ENCODE measurements around the gene PLEKHM1.
"Not testable (repeated sequence)": the region's sequence is repeated elsewhere in the genome, so short reads cannot be mapped to it uniquely, and the experiment has no call there.

Gene PLEKHM1

DNA sequence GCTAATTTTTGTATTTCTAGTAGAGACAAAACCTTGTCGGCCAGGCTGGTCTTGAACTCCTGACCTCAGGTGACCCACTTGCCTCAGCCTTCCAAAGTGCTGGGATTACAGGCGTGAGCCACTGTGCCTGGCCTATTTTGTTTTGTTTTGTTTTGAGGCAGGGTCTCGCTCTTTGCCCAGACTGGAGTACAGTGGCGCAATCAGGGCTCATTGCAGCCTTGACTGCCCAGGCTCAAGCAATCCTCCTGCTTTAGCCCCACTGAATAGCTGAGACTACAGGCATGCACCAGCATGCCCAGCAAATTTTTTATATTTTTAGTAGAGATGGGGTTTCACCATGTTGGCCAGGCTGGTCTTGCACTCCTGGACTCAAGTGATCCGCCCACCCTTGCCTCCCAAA lies 30.1 kb downstream of the PLEKHM1 start:
- DNase-seq, result not testable (repeated sequence)

DNA sequence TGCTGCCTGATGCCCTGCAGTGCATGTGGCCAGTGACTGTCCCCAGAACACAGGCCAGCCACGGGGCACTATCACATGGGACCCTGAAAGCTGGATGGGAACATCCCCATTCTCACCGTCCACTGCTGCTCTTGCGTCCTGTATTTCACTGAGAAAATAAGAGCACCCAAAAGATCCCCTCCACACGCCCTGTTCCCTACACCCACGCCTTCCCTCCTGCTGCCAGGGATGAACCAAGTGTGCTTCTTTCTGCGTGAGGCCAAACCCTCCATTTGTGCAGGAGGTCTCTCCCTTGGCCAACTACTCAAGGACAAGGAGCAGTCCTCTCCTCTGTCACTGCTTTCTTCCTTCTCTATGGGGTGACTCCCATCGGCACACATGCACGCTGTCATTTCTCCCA lies 36.2 kb downstream of the PLEKHM1 start:
- DNase-seq, result not testable (repeated sequence)

DNA sequence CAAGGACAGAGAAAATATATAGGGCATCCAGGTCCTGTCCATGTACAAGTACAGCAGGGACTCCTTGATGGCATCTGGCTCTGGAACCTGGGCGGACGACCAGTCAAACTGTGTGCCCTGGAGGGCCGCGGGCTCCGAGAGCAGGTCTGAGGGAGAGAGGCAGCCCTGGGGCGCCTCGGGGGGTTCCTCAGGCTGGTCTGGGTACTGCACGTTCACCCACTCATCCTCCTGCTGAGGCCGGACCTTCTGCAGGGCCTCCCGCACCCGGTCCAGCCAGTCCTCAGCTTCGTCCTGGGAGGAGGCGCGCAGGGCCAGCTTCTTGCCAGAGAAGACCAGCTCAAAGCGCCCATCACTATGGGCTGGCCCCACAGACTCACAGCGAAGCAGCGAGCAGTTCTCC lies 36.8 kb downstream of the PLEKHM1 start:
- DNase-seq, result not testable (repeated sequence)

DNA sequence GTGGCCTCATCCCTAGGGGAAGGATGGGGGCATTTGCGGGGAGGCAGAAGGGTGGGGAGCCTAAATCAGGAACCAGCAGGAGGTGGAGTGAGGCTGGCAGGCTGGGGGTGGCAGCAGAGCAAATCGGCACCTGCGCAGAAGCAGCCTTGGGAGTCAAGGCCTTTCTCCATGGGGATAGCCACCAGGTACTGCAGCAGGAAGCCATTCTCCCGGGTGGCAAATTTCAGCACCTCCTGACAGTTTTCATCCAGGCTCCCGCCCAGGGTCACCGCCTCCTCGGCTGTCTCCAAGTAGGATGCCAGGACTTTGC lies 37.3 kb downstream of the PLEKHM1 start:
- DNase-seq, result not testable (repeated sequence)

DNA sequence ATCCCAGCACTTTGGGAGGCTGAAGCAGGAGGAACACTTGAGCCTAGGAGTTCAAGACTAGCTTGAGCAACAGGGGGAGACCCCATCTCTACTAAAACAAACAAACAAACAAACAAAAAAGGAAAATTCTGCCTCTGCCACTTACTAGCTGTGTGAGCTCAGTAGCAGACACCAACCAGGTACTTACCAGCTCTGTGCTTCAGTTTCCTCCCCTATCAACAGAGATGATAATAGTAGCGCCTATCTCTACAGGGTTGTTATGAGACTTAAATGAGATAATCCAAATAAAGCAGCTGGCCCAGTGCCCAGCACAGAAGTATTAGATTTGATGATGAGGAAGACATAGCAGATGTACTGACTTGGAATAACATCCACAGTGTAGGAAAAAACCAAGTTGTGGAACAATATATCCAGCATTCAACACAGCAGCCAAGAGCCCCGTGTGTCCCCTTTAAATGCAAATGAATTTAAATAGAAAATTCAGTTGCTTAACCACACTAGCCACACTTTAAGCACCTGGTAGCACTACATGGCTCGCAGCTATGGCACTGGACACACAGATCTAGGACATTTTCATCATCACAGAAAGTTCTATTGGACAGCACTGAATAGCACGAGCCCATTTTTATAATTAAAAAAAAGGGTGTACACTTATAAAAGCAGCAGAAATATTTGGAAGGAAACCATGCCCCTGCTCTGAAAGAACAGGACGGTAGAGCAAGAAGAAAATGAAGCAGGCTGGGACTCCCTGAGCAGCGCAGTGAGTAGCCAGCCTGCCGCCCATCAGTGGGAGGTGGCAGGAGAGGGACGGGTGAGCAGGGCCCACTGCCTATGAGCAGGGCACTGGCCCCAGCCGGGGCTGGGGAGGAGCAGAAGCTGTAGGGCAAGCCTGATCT lies 37.9 kb downstream of the PLEKHM1 start:
- DNase-seq, result not testable (repeated sequence)

DNA sequence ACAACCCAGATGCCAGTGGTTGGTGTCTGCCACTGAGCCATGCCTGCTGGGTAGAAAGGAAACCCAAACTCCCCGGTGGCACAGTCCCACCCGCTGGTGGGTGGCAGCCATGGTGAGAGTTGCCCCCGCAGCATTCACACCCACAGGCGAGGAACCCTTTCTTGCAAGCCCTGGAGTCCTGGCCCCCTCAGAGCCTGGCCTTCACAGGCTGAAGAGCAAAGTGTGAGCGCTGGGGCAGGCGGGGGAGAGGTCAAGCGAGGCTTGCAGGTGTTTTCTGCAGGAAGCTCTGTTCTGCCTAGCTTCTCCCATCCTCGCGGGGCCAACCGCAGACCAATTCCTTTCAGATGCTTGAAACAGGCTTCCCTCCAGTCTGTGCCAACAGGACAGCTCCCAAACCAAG lies 38.9 kb downstream of the PLEKHM1 start:
- not testable (repeated sequence) for DNase-seq

DNA sequence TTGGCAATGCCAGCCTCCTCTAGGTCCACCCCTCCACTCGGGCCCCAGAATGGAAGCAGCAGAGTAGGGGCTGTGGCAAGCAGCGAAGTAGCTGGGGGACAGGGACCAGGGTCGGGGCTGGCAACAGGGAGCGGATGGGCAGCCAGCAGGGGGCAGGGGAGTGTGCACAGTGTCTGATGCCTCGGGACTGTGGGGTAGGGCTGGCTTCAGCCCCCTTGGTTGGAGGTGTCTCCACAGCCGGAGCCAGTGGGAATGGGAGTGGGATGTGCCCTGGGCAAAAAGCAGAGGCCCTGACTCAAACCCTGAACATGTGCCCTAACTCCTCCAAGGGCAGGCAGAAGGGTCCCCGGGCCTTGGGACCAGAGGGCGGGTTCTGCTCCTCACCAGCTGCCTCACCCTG lies 39.4 kb downstream of the PLEKHM1 start:
- DNase-seq, result no peak

DNA sequence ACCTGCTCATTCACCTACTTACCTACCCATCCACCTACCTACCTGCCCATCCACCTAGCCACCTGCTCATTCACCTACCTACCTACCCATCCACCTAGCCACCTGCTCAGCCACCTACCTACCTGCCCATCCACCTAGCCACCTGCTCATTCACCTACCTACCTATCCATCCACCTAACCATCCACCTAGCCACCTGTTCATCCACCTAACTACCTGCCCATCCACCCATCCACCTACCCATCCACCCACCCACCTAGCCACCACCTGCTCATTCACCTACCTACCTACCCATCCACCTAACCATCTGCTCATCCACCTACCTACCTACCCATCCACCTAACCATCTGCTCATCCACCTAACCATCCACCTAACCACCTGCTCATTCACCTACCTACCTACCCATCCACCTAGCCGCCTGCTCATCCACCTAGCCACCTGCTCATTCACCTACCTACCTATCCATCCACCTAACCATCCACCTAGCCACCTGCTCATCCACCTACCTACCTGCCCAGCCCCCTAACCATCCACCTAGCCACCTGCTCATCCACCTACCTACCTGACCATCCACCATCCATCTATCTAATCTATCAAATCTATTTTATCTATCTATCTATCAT lies 40.7 kb downstream of the PLEKHM1 start:
- not testable (repeated sequence) for DNase-seq

DNA sequence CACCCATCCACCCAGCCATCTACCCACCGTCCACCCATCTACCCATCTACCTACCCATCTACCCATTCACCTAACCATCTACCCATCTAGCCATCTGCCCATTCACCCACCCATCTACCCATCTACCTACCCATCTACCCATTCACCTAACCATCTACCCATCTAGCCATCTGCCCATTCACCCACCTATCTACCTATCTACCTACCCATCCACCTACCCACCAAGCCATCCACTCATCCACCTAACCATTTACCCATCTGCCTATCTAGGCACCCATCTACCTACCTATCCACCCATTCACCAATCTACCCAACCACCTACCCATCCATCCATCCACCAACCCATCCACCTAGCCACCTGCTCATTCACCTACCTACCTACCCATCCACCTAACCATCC lies 41.3 kb downstream of the PLEKHM1 start:
- not testable (repeated sequence) for DNase-seq

DNA sequence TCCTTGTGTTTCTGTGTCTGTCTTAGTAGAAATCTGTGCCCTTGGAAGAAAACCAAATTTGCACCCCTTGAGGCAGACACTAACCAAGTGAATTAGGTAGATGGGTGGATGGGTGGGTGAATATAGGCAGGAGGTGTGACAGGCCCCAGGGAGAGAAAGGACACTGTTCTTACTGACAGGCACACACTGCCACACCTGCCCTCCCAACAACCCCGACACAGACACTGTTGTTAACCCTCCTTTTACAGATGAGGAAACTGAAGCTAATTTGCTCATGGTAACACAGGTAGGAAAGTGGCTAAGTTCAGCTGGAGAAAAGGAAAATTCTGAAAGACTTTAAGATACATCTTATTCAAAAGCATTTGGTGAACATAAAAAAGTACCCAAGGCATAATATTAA lies 42.0 kb downstream of the PLEKHM1 start:
- not testable (repeated sequence) for DNase-seq

DNA sequence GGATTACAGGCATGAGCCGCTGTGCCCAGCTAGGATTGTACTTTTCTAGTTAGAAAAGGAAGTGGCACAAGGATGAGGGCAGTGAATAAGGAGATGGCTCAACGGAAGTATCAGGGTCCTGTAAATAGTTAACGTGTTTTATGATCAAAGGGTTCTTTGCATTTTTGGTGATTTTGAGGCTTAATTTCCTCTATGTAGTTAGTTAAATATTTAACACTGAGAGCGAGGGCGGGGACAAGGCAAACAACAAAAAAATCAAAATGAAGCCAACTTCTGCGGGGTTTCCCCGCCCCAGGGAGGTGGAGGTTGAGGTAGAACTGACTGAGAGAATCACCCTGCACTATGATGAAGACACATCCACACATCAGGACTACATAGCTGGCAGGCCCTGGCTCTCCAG lies 42.5 kb downstream of the PLEKHM1 start:
- not testable (repeated sequence) for DNase-seq

DNA sequence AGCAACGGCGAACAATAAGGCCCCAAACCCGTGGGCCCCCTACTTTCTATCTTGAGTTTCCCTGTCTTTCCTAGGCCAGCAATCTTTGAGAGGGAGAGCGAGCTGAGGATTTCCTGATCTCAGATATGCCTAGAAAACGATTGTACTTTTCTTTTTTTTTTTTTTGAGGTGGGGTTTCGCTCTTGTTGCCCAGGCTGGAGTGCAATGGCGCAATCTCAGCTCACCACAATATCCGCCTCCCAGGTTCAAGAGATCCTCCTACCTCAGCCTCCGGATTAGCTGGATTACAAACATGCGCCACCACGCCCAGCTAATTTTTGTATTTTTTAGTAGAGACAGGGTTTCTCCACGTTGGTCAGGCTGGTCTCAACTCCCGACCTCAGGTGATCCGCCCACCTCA lies 42.9 kb downstream of the PLEKHM1 start:
- not testable (repeated sequence) for DNase-seq

DNA sequence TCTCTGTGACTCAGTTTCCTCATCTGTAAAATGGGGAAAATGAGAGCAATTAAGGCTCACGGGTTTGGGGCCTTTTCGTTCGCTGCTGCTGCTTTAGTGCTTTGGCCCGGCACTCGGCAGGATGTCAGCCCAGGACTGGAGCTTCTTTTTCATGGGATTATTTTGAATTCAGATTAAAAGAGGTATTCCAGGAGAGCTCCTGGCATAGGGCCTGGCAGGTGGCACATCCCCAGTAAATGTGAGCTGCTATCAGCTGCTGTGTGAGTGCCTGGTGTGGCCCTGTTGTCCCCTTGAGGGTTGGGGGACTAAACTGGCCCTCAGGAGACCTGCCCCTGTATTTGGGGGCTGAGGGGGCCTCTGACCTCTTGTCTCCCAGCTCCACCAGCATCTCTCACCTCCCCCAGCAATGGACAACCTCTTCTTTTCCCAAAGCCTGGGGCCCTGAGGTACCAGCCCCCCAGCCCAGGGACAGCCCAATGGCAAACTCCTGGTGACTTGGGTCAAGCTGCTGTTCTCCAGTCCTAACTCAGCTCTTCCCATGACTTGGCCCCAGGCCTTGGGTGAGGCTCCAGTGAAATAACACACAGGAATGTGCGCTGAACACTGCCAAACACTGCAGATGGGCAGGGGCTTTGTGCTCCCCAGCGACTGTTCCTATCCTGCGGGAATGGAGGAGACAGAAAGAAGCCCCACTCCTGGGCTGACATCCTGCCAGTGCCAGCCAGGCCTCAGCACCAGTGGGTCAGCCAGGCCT lies 43.5 kb downstream of the PLEKHM1 start:
- DNase-seq, result not testable (repeated sequence)

DNA sequence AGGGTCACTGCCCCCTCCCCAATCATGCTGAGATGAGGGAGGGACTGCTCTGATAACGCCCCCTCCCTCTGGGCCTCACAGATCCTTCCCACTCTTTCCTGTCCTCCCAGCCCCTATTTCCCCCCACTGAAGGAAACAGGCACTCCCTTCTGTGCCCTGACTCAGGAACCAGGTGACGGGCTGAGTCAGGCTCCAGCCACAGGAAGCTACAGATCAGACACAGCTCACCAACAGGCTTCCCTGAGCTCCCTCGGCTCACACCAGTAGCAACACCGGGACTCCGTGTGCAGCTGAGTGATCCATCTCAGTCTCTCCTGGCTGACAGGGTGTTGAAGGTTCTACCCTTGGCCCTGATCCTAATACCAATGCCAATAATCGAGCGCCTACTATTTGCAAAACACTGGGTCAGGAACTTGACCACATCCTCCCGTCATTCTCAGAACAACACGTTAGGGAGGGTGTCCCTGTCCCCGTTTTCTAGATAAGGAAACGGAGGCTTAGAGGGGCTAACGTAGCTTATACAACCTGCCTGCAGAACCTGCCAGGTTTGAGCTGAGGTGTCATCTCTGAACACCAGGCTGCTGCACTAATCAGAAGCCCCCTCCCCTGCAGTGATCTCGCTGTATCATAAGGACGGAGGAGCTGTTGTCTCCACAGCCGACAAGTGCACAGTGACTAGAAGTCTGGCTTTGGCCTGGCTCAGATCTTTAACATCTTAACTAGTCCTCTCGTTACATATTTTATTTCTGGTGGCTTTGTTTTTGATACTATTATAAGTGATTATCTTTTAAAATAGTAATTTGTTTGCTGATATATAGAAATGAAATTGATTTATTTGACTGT lies 44.4 kb downstream of the PLEKHM1 start:
- DNase-seq, result peak; percentile 69

DNA sequence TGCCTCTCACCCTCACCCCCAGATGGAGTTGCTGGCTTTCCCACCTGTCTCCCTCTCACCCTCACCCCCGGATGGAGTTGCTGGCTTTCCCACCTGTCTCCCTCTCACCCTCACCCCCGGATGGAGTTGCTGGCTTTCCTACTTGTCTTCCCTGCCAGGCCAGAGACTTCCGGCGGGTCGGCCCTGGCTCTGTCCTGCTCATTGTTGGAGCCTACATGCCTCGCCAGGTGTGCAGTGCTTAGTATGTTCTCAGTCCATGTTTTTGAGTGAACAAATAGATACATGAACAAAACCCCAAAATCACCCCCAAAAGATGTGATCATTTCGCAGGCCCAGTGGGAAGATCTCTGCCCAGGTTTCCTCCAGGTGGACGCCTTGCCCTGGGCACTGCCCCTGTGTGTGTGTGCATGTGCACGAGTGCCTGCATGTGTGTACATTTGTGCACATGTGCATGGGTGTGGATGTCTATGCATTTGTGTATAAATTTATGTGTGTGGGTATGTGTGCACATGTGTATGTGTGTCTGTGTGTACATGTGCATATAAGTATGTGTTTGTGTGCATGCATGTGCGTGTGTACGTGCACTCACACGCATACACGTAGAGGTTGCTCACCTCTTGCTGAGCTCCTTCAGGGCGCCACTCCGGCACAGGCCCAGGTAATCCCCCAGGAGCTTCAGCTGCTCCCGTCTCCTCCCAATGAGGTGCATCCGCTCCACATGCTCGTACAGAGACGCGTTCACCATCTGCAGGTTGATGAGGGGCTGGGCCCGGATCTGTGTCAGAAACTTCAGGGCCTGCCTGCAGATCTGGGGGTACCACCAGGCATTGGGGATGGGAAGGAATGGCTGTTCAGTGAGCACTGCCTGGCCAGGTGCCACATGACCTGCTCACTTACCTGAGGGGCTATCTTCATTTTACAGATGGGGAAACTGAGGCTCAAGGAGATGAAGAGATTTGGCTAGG lies 45.4 kb downstream of the PLEKHM1 start:
- DNase-seq, result not testable (repeated sequence)

DNA sequence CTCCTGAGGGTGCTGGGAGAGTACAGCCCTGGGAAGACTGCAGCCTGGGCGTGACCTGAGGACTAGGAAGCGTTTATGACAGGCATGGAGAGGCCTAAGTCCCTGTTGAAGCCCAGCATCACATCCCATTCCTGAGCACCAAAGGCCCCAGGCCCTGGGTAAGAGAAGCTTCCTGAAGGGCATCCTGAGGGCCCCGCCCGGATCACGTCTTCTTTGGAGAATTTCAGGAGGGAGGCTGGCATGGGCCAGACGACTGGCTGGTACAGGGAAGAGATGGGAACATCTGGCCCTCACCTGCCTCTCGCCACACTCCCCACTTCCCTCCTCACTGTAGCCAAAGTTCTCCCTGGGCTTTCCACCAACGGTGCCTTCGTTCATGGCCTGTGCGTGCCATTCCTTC lies 46.2 kb downstream of the PLEKHM1 start:
- not testable (repeated sequence) for DNase-seq

DNA sequence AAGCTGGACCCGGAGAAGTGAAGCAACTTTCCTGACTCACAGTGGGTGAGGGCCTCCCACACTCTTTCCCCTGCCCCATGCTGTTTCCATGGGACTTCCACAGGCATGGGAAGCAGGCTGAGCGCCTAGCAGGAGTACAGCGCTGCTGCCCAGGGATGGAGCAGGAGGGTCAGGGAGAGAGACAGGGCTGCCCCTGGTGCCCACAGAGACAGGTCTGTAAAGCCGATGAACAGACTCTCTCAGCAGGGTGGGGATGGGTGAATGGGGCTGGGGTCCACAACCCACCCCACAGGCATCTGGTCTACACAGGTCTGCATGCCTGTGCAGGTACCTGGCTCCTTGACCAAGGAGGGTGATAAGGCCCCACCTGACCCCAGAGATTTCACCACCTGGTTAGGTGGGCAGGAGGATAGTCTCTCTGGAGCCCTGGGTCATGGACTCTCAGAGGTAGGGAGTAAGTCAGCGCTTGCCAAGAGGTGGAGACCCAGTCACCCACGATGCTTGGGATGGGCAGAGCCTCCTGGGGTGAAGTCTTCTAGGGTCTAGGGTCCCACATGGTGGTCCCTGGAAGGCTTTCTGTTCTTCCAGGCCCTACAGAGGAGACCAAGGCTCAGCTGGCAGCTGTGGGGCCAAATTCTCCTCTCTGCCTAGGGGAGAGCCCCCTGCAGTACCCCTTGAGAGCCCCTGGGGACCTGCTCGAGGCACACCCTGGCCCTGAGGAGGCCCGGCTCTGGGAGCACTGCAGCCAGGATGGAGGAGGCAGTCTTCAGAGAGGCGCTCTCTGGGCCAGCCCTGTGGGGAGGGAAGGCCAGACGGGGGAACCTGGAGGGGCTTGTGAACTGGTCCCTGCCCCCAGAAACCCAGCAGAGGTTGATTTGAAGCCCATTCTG lies 46.9 kb downstream of the PLEKHM1 start:
- not testable (repeated sequence) for DNase-seq

DNA sequence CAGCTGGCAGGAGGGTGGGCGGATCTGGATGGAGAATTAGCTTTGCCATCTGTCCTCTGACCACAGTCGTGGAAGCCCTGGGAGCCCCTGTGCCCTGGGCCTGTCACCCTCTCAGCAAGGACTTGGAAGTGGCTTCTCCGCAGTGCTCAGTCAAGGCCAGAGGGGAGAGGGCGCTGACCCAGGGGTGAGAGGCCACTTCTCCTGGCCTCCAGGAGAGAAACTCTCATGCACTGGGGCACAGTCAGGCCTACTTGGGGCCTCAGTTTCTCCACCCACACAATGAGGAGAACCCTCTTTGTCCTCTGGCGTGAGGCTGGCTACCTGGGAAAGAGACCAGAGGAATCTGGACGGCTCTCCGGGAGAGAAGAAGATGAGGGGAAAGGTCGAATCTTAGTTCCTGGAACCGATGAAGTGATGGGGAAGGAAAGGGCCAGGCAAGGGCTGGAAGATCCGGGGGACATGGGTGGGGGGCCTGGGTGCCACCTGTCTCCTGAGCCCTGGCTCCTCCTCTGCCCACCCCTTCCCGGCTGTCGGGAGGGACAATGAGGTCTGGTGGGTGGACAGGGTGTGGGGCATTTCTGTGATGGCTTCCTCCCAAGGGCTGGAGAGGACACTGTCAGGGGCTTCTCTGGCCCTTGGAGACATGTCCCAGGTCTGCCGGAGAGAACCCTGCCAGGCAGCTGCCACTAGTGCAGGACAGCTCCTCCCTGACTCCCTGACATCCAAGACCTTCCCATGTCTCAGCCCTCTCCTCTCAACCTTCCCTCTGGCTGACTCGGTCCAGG lies 48.8 kb downstream of the PLEKHM1 start:
- DNase-seq, result no peak

DNA sequence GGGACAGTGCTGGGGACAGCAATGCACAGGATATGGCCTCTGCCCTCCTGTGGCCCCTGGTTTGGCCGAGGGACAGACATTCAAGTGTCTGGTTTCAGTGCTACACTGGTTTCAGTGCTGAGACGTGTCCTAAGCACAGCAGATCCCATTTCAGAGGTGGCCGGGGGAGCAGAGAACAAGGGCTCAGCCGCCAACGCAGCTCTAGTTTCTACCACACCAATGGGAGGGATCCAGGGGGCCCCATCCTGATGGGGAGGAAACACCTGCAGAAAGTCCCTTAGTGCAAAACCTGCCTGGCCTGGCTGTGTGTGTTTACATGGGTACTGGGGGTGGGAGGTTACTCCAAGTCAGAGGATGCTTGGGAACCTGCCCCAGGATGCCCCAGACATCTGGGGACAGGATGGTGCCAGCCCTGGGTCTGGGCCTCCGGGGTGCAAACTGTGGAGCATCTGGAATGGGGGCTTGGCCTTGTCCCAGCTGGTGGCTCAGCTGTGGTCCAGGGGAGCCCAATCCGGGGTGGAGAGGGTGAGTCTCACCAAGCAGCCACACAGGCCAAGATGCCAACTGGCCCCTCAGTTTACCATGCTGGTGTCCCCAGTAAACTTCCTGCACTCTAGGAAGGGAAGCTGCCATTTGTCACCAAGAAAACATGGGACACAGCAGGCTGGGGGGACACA lies 49.5 kb downstream of the PLEKHM1 start:
- DNase-seq, result not testable (repeated sequence)
